Measurements from ENCODE around the gene UAP1L1.
"Not testable (repeated sequence)": the region's sequence is repeated elsewhere in the genome, so short reads cannot be mapped to it uniquely, and the experiment has no call there.

UAP1L1 gene

DNA sequence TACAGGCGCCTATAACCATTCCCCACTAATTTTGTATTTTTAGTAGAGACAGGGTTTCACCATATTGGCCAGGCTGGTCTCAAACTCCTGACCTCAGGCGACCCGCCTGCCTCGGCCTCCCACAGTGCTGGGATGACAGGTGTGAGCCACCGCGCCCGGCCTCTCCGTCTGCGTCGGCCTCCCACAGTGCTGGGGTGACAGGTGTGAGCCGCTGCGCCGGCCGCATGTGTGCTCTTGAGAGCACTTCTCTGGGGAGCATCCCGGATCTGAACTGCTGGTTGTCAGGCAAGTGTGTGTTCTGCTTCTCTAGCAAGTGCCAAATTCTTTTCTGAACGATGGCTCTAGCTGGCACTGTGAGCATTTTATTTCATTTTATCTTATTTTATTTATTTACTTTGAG, 19.8 kb upstream of the UAP1L1 start:
- no peak for DNase-seq

DNA sequence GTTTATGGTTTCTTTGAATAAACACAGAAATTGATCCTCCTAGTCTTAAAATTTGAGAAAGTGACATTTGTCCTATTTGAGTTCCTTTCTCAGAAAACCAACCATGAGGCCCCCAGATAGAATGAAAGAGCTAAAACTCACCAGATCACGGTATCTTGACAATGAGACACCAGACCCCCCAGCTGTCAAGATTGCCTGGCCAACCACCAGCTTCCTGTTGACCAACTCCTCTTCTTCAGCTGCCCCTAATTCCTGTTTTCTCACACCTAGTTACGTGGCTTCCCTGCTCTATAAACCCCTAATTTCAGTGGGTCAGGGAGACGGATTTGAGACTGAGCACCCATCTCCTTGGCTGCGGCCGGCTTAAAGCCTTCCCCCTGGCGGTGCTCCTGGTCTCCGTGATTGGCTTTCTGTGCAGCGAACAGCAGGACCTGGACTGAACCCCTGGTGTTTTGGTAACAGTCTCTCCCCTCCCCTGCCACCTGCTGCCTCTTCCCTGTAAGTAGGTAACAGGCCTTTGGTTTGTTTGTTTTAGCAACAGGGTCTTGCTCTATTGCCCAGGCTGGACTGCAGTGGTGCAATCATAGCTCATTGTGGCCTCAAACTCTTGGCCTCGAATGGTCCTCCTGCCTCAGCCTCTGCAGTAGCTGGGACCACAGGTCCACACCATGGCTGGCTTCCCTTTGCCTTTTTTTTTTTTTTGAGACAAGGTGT, 18.6 kb upstream of the UAP1L1 start:
- no peak for DNase-seq

GRCh38 chr9:137062384-137062783, 14.9 kb upstream of the UAP1L1 start:
- no peak for DNase-seq

- not testable (repeated sequence) for DNase-seq
Measured at GRCh38 chr9:137062798-137063197, 14.5 kb upstream of the UAP1L1 start.

GRCh38 chr9:137063311-137064026, 13.8 kb upstream of the UAP1L1 start:
- DNase-seq = no peak

GRCh38 chr9:137064027-137064879, 13.1 kb upstream of the UAP1L1 start:
- peak; percentile 43 to 62 for DNase-seq

- DNase-seq = no peak
Measured at GRCh38 chr9:137064880-137065164, 12.5 kb upstream of the UAP1L1 start.

DNA sequence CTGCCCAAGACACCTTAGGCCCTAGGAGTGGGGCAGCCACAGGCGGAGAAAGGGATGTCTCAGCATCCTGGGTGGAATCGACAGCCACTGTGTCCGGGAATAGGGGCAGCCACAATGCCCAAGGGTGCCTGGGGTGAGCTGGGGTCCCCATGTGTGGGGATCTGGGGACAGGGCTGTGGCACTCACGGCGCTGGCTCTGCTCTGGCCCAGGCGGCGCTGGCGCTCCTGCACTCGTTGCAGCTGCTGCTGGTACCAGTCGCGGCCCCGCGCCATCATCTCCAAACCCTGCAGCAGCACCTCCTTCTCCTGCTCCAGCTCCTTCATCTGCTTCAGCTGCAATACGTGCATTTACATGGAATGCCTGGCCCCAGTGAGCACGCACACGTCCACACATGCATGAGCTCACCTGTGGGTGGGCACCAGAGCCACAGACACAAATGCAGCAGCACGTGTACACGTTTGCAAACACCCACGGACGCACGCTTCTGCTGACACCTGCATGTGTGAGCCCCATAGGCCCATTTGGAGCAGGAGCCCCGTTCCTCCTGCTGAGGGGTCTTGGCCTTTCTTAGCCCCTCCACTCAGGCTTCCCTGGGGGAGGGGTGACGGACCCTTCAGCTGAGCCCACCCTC, 11.9 kb upstream of the UAP1L1 start:
- DNase-seq = no peak

GRCh38 chr9:137066096-137066861, 11.0 kb upstream of the UAP1L1 start:
- DNase-seq = no peak

DNA sequence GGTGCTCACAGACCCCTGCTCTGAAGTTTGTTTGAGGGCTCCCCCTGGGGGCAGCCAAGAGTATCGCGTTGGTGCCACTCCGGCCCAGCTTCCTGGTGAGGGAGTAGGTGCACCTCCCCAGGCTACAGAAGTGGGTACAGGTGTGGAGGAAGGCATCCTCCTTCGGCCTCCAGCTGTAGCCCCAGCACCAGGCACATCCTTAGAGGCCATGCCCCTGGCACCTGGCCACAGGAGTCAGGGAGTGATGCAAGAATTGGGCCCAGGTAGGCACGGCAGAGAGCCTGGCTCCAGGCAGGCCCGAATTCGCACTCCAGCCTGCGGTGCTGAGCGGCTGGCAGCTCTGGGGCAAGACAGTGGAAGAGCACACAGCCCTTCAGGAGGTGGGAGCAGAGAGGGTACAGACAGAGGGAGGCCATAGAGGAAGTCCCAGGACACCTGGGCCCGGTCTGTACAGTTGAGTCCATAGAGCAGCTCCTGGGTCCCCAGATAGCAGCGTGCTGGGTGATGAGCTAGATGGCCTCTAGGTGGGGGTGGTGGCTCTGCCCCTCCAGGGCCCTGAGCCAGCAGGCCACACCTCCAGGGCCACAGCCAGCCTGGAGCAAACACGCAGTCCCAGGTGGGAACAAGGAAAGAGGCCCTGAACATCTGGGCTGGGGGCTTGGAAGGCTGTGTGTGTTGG, 9.3 kb upstream of the UAP1L1 start:
- peak; percentile 83 to 86 for DNase-seq

- DNase-seq = no peak
Measured at GRCh38 chr9:137068539-137069507, 8.5 kb upstream of the UAP1L1 start.

- no peak for DNase-seq
Measured at GRCh38 chr9:137069508-137070091, 7.7 kb upstream of the UAP1L1 start.

GRCh38 chr9:137070201-137070905, 7.0 kb upstream of the UAP1L1 start, which contains the start of gene SAPCD2:
Gene SAPCD2 (minus strand): TSS chr9:137070557. CDS start chr9:137070460, 97 bp downstream.
- peak; percentile 77 to 81 for DNase-seq

DNA sequence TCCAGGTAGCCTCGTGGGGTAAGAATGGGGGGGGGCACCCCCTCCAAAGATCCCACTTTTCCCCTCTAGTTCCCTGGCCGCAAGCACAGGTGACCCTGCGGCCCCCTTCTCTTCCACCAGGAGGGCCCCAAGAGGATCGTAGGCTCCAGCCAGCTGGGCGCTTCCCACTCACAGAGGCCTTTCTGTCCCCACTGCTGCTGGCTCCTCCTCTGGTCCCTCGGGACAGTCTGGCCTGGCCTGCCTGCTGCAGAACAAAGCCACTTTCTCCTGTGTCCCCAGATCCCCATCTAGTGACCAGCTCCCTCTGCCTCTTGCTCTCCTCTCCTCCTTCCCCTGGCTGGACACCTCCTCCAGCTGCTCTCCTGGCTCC, 6.4 kb upstream of the UAP1L1 start:
- DNase-seq = no peak

DNA sequence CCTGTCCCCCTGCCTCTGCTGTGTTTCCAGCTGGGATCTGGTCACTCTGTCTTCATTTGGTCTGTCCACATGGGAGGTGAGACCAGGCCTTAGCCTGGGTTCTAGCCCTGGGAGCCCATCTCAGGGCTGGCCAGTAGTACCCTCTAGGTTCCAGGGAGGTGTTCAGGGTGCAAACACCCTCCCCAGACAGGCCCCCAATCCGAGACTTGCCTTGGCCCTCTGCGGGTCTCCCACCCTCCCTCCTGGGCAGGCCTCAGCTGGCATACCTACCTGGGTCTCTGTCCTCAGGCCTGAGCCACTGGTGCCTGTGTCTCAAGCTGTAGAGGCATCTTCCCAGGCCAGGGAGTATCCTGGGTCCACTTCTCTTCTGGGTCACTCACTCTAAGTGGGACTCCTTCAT, 6.0 kb upstream of the UAP1L1 start:
- no peak for DNase-seq

GRCh38 chr9:137073992-137074399, 3.3 kb upstream of the UAP1L1 start:
- DNase-seq = no peak

DNA sequence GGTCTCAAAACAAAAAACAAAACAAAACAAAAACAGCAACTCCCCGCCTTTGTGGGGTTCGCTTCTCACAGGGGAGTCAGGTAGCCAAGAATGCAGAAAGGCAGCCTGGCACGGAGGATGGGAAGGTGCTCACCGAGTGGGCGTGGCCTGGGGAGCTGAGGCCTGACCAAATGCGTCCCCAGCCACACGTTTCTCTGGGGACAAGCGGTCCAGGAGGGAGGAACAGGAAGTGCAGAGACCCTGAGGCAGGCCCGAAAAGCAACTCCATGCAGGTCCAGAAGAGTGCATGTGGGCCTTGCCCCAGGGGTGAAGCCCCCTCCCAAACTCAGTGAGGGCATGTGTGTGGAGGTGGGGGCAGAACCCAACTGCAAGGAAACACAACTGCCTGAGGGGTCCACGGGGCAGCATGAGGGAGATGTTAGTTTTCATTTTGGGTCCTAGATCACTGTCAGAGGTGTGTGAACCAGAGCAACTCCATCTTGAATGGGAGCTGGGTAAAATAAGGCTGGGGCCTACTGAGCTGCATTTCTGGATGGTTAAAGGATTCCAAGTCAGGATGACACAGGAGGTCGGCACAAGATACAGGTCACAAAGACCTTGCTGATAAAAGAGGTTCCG, 2.6 kb upstream of the UAP1L1 start:
- no peak for DNase-seq

- no peak for DNase-seq
Measured at GRCh38 chr9:137075275-137075775, 2.0 kb upstream of the UAP1L1 start.

GRCh38 chr9:137076636-137077009, 694 bp upstream of the UAP1L1 start:
- no peak for DNase-seq
